Measurements from ENCODE around the gene ADGRB3.
A peak's percentile ranks its signal among the peaks of the same experiment; 100 is the strongest.
"Not testable (repeated sequence)": the region's sequence is repeated elsewhere in the genome, so short reads cannot be mapped to it uniquely, and the experiment has no call there.

Gene ADGRB3

GRCh38 chr6:68947721-68948120 lies 312.6 kb downstream of the ADGRB3 start:
- no peak for DNase-seq (ENCODE audit: low spot score)

GRCh38 chr6:68951270-68951669 lies 316.2 kb downstream of the ADGRB3 start:
- no peak for DNase-seq (ENCODE audit: low spot score)

- DNase-seq (ENCODE audit: low spot score), result peak; percentile 15
These were observed 323.2 kb downstream of the ADGRB3 start for GRCh38 chr6:68958327-68958726.

- peak; percentile 71 for DNase-seq (ENCODE audit: low spot score)
These were observed 332.6 kb downstream of the ADGRB3 start for GRCh38 chr6:68967549-68968300.

- no peak for DNase-seq (ENCODE audit: low spot score)
These were observed 333.2 kb downstream of the ADGRB3 start for GRCh38 chr6:68968301-68968649.

- DNase-seq (ENCODE audit: low spot score), result no peak
These were observed 338.0 kb downstream of the ADGRB3 start for GRCh38 chr6:68973066-68973465.

GRCh38 chr6:68975064-68975463 lies 340.0 kb downstream of the ADGRB3 start:
- DNase-seq (ENCODE audit: low spot score), result peak; percentile 95

- peak; percentile 25 for DNase-seq (ENCODE audit: low spot score)
These were observed 340.7 kb downstream of the ADGRB3 start for GRCh38 chr6:68975816-68976215.

GRCh38 chr6:68976260-68976659 lies 341.2 kb downstream of the ADGRB3 start:
- no peak for DNase-seq (ENCODE audit: low spot score)

- DNase-seq (ENCODE audit: low spot score), result no peak
These were observed 343.3 kb downstream of the ADGRB3 start for GRCh38 chr6:68978411-68978810.

- not testable (repeated sequence) for DNase-seq (ENCODE audit: low spot score)
These were observed 346.6 kb downstream of the ADGRB3 start for GRCh38 chr6:68981668-68982067.

GRCh38 chr6:68988698-68989097 lies 353.6 kb downstream of the ADGRB3 start:
- no peak for DNase-seq (ENCODE audit: low spot score)

- no peak for DNase-seq (ENCODE audit: low spot score)
These were observed 355.2 kb downstream of the ADGRB3 start for GRCh38 chr6:68990317-68990716.

GRCh38 chr6:68993911-68994310 lies 358.8 kb downstream of the ADGRB3 start:
- DNase-seq (ENCODE audit: low spot score), result no peak

- no peak for DNase-seq (ENCODE audit: low spot score)
These were observed 359.4 kb downstream of the ADGRB3 start for GRCh38 chr6:68994521-68994920.

GRCh38 chr6:69005199-69005598 lies 370.1 kb downstream of the ADGRB3 start:
- no peak for DNase-seq (ENCODE audit: low spot score)

- no peak for DNase-seq (ENCODE audit: low spot score)
These were observed 372.7 kb downstream of the ADGRB3 start for GRCh38 chr6:69007781-69008180.

- no peak for DNase-seq (ENCODE audit: low spot score)
These were observed 377.1 kb downstream of the ADGRB3 start for GRCh38 chr6:69012211-69012610.

GRCh38 chr6:69012876-69013275 lies 377.8 kb downstream of the ADGRB3 start:
- no peak for DNase-seq (ENCODE audit: low spot score)

- DNase-seq (ENCODE audit: low spot score), result no peak
These were observed 383.8 kb downstream of the ADGRB3 start for GRCh38 chr6:69018906-69019305.

GRCh38 chr6:69019832-69020231 lies 384.8 kb downstream of the ADGRB3 start:
- no peak for DNase-seq (ENCODE audit: low spot score)

GRCh38 chr6:69022993-69023392 lies 387.9 kb downstream of the ADGRB3 start:
- DNase-seq (ENCODE audit: low spot score), result no peak

- peak; percentile 2 for DNase-seq (ENCODE audit: low spot score)
These were observed 391.2 kb downstream of the ADGRB3 start for GRCh38 chr6:69026243-69026642.

GRCh38 chr6:69026715-69027114 lies 391.6 kb downstream of the ADGRB3 start:
- DNase-seq (ENCODE audit: low spot score), result no peak
